GM12873 (cell line): ENCODE results near the gene BCAS3.

ENCODE experiments used
- CTCF ChIP-seq: IDR thresholded peaks from 2 replicates; pipeline ENCODE4 v1.5.1; 2012; ENCODE audit warnings: low read depth, mild to moderate bottlenecking, moderate library complexity, low read length, control low read depth; ENCODE audit not compliant: insufficient read depth; ENCODE audit errors: missing control alignments

Gene BCAS3

DNA sequence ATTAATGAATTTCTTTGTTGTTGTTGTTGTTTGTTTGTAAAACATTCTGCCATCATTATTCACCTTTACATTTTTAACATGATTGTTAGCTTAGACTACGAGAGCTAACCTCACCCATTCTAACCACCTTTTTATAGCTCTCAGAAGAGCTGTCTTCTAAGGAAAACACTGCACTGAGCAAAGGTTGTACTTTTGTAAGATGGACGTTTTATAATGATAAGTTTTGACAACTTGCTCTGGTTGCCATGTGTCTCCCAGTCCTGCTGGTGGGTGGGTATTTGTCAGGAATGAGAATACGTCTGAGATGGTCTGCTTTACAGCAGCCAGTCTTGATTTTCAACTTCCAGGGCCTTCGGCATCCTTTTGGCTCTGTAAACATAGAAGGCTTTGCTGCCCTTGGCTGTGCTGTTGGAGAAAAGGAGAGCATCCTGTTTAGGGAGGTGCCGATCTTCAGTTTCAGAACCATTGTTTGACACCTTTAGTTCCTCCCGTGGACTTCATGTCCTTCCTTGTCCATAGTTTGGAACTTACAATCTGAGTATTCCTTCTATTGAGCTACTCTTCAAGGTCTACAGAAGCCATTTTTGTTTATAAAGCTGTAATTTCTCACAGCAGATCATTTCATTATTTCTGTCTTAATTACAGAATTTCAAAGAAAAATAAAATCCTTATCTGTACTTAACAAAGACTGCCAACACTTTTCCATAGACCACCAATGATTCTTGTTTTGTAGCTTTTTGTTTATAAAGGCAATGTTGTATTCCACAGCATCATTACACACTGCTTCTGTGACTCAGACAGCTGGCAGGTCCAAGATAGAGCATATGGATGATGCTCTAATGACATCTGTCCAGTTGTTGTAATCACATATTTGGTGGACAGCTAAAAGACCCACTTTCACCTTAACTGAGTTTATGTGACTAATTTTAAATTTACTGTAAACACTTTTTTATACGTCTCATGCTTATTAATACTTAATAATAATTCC lies 451.9 kb downstream of the BCAS3 start:
- no peak for TF ChIP-seq CTCF

DNA sequence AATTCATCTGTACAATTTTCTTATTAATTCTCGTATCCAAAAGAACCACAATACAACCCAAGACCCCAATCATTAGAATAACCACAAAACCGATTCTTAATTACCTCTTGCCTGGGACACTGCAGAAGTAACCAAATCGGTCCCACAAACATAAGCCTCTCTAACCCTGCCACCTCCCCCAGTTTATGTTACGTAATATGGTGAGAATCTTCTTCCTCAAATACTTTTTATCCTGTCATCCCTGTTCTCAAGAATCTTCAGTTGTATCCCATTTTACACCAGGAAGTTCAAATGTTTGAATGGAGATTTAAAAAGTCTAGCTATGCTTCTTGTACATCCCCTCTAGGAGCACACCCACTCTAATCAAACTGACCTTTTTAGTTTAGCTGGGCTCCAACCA lies 452.7 kb downstream of the BCAS3 start:
- TF ChIP-seq CTCF, result no peak

DNA sequence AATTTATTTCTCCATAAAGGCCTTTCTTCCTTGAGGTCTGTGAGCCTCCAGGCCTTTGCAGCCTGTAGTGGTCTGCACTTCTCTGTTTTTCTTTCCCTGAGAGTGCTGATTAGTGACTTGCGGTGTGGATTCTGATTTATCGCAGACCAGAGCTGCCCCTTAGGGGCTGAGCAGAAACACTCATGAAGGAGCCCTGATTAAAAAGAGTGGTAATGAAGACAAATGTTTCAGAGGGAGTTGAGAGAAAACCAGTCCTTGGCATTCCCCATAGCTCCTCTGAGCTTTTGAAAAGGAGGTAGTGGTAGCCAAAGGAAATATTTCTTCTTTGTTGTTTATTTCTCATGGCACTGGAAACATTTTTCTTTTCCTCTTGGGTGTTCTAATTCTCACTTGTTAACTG lies 453.9 kb downstream of the BCAS3 start:
- TF ChIP-seq CTCF, result no peak

DNA sequence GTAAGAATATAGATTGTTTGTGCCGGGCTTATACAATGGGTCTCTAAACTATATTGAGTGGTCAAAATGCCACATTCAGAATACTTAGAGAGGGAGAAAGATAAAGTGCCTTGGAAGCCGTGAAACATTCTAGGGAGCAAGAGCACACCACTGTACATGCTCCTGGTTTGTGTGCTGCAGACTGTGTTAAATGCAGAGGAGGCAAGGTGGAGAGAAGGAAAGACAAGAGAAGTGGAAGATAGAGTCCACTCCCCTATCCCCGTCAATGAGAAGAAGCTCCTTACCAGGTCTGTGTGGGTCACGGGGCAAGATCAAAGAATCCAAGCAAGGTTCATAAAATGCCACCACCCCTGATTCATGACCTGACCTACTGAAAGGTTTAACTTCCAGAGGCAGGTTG lies 454.9 kb downstream of the BCAS3 start:
- TF ChIP-seq CTCF, result no peak

GRCh38 chr17:61133853-61134252 lies 456.2 kb downstream of the BCAS3 start:
- TF ChIP-seq CTCF, result no peak

GRCh38 chr17:61134551-61135235 lies 457.0 kb downstream of the BCAS3 start:
- TF ChIP-seq CTCF, result no peak

- TF ChIP-seq CTCF, result no peak
Measured at GRCh38 chr17:61135782-61136181, 458.1 kb downstream of the BCAS3 start.
